ENCODE measurements around the gene FAM237A.

FAM237A gene

DNA sequence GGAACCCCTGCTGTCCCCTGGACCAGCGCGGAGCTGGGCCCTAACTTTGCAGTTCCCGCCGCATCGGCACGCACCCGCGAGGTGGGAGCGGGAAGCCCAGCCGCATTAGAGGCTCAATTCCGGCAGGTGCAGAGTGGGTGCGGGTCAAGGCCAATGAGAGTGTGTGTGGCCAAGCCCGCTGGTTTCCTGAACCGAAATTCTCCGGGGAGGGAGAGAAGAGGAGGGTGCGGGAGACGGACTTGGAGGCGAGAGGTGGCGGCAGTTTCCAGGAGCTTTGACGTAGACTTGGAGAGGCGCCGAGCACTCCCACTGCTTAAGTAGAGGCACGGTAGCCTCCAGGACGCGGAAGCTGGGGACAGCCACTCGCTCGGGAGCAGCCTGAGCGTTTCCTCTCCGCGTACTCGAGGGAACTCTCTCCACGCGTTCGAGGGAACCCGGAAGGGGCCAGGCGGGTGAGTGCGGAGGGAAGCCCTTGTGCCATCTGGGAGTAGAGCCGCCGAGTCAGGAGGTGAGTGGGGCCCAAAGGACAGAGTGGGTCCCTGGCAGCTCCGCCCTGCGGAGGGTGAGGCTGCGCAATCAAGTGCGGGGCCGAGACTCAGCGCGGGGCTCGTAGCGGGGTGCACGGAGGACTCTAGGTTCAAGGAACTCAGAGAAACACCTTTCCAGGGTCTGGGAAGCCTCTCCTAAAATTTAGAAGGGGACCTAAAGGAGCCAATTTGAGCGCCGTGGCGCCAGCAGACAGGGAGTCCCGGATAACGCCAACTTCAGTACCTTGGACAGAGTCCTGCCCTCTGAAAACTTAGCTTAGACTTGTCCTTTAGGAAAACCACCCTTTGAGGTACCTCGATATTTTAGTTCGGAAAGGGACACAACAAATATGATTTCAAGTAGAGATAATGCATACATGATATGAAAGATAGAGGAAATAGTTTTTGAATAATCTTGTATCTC, at the start of gene FAM237A:
Gene FAM237A (plus strand): TSS at position 413 of the 951 bp plus-strand sequence. CDS start 1,750 bp downstream, outside the sequence.
- peak; percentile 58 for DNase-seq (ENCODE audit: low read depth)

DNA sequence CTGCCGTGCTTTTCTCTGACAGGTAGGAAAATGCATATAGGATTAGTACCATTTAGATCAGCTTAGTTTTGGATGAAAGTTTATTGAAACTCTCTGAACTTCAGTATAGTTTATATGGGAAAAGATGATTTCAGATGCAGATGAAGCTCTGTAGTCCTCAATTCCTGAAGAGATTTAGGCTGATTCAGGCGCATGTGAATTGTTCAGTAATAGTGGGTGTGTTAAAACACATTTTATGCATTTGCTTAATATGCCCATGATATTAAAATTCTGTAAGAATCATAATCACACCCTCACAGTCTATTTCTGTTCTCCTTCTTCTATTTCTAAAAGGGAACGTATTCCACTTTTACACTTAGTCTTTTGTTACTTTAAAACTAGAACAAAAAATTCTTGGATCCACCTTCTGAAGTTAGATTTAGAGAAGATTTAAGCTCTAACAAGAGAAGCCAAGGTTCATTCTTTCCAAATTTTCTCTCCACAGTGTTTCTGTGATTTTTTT, 44.5 kb upstream of the FAM237A start:
- no peak for DNase-seq (ENCODE audit: low read depth)

- no peak for DNase-seq (ENCODE audit: low read depth)
Observed at GRCh38 chr2:206603243-206603642, 39.0 kb upstream of the FAM237A start.

DNA sequence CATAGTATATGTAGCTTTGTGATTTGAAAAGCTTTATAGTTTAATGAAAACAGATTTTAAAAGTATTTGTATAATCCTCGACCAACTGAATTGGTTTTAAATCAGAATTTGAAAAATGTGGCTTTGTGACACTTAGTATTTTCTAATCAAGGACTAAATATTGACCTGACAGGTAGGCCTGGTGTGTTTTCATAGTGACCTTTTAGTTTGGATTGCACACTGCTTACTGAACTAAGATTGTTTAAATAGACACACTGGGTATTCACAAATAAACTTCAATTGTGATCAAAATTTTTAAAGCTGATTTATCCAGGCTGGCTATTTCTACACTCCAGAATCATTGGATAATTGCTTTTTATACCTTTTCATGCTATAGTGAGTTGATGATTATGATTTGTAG, 31.8 kb upstream of the FAM237A start:
- no peak for DNase-seq (ENCODE audit: low read depth)

DNA sequence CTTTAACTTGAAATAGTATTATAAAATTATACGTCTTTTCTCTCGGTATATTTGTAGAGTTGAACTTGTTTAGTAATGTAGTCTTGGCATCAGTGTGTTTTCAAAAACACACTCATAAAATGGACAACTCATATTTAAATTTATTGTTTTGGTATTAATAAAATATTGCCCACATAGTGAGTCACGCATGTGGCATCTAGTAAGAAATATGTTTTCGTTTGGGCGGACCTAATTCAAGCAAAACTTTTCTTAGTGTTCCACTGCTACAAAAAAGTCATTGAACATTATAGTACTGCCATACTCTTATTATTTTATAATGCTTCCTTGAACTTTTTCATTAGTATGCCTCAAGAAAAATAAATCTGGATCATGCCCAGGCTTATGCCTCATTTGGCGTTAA, 31.1 kb upstream of the FAM237A start:
- DNase-seq (ENCODE audit: low read depth) = peak; percentile 8

DNA sequence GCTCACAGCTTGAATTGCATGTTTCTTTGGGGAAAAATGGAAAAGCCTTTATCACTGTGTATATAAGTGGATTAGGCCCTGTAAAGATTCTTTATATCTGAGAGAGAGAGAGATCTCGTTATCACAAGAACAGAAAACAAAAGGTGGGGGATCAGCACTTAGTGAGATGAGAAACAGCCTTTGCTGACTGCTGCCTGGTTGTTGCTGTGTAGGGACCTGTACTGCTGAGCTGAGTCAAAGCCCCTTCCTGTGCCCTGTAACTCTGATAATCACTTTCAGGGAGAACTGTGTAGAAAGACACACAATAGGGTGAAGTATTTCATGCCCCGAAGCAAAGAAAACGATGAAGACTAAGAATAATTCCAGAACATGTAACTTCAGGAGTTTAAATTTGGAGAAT, 30.6 kb upstream of the FAM237A start:
- peak; percentile 9 for DNase-seq (ENCODE audit: low read depth)

GRCh38 chr2:206614811-206615210, 27.5 kb upstream of the FAM237A start:
- peak; percentile 86 for DNase-seq (ENCODE audit: low read depth)

DNA sequence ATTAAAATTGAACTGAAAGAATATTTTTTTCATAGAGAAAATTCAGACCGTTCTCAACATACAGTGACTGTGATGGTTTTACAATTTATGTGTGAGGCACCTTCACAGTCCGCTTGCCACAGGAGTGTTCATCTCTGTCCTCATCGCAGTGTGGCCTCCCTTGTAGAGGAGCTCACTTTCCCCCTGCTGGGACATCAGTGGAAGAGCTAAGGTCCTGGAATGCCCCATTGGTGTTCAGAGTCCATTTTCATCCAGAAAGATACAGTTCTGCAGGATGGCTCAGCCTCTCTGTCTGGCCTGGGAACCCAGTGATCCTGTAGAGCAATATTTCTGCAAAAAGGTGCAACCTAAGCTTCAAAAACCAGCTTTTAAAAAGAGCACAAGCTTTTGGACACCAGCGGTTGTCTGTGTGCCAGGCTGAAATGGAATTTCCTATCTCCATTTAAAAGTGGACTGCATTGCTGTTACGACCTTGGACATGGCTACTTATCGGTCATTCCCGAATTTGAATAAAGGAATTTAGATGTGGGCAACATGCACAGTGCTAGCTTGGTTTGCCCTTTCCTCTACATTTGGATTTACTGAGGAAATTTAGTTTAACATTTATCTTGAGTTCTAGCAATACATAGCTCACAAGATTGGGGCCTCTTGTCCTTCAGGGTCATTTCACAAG, 26.7 kb upstream of the FAM237A start:
- no peak for DNase-seq (ENCODE audit: low read depth)

DNA sequence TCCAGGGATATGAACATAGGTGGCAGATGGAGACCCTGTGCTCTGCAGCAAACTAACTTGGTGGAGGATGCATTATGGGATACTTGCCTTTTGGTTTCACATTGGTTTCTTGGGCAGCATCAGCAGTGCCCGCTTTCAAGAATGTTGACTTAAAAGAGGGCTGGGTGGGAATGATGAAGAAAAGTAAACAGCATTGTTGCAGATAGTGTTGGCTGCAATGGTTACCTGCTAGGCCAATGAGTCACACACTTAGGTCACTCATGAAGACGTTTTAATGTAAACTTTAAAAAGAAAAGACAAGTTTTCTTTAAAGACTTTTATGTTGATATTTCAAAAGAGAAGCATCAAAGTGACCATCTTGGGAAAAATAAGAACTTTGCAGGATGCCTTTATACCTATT, 26.1 kb upstream of the FAM237A start:
- DNase-seq (ENCODE audit: low read depth) = peak; percentile 52

GRCh38 chr2:206619011-206619410, 23.3 kb upstream of the FAM237A start:
- DNase-seq (ENCODE audit: low read depth) = no peak

- no peak for DNase-seq (ENCODE audit: low read depth)
Observed at GRCh38 chr2:206626108-206626507, 16.2 kb upstream of the FAM237A start.

- DNase-seq (ENCODE audit: low read depth) = no peak
Observed at GRCh38 chr2:206627632-206628031, 14.7 kb upstream of the FAM237A start.

GRCh38 chr2:206631340-206631739, 10.9 kb upstream of the FAM237A start:
- no peak for DNase-seq (ENCODE audit: low read depth)

DNA sequence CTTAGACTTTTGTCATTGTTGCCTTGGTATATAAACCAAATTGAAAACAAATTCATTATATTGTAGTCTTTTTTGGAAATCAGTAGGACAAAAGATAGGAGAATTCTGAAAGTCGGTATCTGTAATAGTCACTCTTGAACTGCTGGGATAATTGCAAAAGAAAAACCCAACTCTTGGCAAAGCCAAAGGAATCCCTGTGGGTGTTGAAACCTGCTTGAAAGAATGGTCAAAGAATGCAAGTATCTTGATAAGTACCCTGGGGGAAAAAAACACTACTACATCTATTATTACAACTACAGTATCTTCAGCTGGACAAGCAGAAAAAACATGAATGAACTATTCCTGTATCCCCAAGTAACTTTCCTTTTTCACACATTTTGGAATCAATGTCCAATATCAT, 7.3 kb upstream of the FAM237A start:
- peak; percentile 21 for DNase-seq (ENCODE audit: low read depth)

DNA sequence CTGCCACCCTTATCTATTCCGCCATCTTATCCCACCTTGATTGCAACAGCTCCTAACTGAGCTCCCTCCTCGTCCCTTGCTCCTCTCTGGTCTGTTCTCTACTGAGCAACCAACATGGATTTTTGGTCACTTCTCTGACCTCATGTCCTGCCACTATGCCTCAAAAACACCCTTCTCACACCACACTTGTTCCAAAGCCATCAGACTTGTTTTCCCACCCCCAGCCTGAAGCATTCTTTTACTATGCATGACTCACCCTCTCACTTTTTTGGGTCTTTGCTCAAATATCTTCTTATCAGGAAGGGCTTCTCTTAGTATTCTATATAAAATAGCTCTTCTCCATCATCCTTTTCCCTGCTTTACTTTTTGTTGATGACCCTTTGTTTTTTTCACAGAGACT, 2.7 kb upstream of the FAM237A start:
- DNase-seq (ENCODE audit: low read depth) = no peak

- DNase-seq (ENCODE audit: low read depth) = no peak
Observed at GRCh38 chr2:206641226-206641625, 1.1 kb upstream of the FAM237A start.

DNA sequence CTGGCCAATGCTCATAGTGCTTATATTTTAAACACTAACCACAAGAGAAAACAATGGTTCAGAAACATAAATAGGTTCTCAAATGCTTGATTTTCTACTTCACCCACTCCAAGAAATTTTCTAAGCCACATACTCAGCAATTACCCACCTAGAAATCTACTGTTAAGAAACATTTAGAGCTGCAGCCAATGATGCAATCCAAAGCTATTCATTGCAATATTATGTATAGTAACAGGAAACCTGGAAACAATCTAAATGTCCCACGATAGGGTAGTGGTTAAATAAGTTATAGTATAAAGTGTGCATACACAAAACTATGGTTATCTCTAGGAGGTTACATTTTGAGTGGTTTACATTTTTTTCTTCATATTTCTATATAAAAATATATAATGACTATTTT, 5.7 kb downstream of the FAM237A start:
- DNase-seq (ENCODE audit: low read depth) = peak; percentile 5

GRCh38 chr2:206657087-206657486, 14.8 kb downstream of the FAM237A start:
- DNase-seq (ENCODE audit: low read depth) = no peak

GRCh38 chr2:206665251-206665650, 23.0 kb downstream of the FAM237A start:
- no peak for DNase-seq (ENCODE audit: low read depth)

- DNase-seq (ENCODE audit: low read depth) = no peak
Observed at GRCh38 chr2:206670531-206671319, 28.4 kb downstream of the FAM237A start.

- no peak for DNase-seq (ENCODE audit: low read depth)
Observed at GRCh38 chr2:206683546-206683945, 41.3 kb downstream of the FAM237A start.

DNA sequence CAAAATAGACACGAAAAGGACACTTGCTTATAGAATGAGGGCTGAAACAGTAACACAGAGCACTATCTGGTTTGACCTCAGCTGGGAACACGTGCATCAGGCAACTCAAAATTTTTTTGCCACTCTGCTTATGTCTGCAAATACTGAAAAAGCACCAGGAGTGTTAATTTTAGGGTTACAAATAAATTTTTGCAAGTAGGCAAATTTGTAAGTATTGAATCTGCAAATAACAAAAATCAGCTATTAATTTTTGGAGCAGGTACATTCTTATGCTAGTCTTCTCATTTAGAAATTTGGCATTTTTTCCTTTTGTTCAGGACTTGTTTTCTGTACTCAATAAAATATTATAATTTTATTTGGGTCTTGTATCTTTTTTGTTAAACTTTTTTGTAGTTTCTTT, 46.2 kb downstream of the FAM237A start:
- no peak for DNase-seq (ENCODE audit: low read depth)
